ENCODE data around the gene WDR5. TPM values are rescaled to one million over a fixed set of nuclear protein-coding genes. Genes with fewer than 3 reads are reported as not detected.

WDR5 gene
- total and polyA plus RNA-seq, 2 of the 13 experiments (the other 11 are each of a cell fraction or from before 2014, with no cell fraction given): 34.3 TPM

DNA sequence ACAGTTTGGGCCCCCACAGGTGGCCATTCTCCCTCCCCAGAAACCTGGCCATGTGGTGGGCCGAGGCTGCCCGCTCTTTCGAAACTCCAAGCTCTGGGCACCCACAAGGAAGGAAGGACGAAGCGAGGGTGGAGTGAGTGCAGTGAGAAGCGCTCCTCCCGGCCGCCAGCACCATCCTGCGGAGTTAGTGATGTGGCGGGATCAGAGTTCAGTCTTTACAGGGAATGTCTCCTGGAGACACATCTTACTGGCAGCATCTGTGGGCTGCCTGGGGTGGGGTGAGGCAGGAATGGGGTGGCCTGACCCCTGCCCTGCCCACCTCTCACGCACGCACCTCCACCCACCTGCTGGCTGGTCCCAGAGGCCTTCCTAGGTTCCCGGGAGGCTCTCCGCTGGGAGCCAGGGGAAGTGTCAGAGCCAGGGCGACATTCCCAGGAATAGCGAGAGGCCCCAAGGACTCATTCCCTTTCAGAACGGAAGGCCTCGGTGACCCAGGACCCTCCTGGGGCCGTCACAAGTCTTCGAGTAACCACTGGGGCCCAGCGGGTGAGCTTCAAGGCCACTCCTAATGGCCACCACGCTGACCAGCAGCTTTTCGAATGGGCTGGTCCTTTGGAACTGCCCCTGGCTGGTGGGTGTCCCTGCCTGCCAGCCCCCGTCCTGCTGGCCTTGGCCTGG lies 34.0 kb downstream of the WDR5 start (continued):
- TF ChIP-seq KMT2A (CRISPR knock-in tag; IDR thresholded peaks at IDR 0.05): no peak
- TF ChIP-seq, protein P1, sequence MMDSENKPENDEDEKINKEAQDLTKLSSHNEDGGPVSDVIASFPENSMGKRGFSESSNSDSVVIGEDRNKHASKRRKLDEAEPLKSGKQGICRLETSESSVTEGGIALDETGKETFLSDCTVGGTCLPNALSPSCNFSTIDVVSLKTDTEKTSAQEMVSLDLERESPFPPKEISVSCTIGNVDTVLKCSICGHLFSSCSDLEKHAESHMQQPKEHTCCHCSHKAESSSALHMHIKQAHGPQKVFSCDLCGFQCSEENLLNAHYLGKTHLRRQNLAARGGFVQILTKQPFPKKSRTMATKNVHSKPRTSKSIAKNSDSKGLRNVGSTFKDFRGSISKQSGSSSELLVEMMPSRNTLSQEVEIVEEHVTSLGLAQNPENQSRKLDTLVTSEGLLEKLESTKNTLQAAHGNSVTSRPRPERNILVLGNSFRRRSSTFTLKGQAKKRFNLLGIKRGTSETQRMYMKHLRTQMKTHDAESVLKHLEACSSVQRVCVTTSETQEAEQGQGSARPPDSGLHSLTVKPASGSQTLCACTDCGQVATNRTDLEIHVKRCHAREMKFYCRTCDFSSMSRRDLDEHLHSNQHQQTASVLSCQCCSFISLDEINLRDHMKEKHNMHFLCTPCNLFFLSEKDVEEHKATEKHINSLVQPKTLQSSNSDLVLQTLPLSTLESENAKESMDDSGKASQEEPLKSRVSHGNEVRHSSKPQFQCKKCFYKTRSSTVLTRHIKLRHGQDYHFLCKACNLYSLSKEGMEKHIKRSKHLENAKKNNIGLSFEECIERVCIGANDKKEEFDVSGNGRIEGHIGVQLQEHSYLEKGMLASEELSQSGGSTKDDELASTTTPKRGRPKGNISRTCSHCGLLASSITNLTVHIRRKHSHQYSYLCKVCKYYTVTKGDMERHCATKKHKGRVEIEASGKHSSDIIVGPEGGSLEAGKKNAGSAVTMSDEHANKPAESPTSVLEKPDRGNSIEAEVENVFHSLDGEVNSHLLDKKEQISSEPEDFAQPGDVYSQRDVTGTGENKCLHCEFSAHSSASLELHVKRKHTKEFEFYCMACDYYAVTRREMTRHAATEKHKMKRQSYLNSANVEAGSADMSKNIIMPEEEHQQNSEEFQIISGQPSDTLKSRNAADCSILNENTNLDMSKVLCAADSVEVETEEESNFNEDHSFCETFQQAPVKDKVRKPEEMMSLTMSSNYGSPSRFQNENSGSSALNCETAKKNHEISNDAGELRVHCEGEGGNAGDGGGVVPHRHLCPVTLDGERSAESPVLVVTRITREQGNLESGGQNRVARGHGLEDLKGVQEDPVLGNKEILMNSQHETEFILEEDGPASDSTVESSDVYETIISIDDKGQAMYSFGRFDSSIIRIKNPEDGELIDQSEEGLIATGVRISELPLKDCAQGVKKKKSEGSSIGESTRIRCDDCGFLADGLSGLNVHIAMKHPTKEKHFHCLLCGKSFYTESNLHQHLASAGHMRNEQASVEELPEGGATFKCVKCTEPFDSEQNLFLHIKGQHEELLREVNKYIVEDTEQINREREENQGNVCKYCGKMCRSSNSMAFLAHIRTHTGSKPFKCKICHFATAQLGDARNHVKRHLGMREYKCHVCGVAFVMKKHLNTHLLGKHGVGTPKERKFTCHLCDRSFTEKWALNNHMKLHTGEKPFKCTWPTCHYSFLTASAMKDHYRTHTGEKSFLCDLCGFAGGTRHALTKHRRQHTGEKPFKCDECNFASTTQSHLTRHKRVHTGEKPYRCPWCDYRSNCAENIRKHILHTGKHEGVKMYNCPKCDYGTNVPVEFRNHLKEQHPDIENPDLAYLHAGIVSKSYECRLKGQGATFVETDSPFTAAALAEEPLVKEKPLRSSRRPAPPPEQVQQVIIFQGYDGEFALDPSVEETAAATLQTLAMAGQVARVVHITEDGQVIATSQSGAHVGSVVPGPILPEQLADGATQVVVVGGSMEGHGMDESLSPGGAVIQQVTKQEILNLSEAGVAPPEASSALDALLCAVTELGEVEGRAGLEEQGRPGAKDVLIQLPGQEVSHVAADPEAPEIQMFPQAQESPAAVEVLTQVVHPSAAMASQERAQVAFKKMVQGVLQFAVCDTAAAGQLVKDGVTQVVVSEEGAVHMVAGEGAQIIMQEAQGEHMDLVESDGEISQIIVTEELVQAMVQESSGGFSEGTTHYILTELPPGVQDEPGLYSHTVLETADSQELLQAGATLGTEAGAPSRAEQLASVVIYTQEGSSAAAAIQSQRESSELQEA (CRISPR knock-in tag; IDR thresholded peaks at IDR 0.05; ENCODE audit: not compliant biosample characterization): no peak
- TF ChIP-seq HNRNPLL (IDR thresholded peaks at IDR 0.05; ENCODE audit: low read depth, low read length, poor library complexity, severe bottlenecking): no peak
- TF ChIP-seq, protein P2, sequence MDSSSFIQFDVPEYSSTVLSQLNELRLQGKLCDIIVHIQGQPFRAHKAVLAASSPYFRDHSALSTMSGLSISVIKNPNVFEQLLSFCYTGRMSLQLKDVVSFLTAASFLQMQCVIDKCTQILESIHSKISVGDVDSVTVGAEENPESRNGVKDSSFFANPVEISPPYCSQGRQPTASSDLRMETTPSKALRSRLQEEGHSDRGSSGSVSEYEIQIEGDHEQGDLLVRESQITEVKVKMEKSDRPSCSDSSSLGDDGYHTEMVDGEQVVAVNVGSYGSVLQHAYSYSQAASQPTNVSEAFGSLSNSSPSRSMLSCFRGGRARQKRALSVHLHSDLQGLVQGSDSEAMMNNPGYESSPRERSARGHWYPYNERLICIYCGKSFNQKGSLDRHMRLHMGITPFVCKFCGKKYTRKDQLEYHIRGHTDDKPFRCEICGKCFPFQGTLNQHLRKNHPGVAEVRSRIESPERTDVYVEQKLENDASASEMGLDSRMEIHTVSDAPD (CRISPR knock-in tag; IDR thresholded peaks at IDR 0.05): no peak
- no peak for TF ChIP-seq ESRRA (CRISPR knock-in tag; IDR thresholded peaks at IDR 0.05; ENCODE audit: low read depth)
- TF ChIP-seq TCF7L2 (IDR thresholded peaks at IDR 0.05; ENCODE audit: low read depth, low read length): no peak
- TF ChIP-seq, protein P3, sequence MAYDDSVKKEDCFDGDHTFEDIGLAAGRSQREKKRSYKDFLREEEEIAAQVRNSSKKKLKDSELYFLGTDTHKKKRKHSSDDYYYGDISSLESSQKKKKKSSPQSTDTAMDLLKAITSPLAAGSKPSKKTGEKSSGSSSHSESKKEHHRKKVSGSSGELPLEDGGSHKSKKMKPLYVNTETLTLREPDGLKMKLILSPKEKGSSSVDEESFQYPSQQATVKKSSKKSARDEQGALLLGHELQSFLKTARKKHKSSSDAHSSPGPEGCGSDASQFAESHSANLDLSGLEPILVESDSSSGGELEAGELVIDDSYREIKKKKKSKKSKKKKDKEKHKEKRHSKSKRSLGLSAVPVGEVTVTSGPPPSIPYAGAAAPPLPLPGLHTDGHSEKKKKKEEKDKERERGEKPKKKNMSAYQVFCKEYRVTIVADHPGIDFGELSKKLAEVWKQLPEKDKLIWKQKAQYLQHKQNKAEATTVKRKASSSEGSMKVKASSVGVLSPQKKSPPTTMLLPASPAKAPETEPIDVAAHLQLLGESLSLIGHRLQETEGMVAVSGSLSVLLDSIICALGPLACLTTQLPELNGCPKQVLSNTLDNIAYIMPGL (CRISPR knock-in tag; IDR thresholded peaks at IDR 0.05; ENCODE audit: borderline replicate concordance in 1 of 2, low read depth in 1 of 2): no peak; a peak in 1 of 4 replicates
